Measurements from ENCODE around the gene MOCS3.

MOCS3 gene

DNA sequence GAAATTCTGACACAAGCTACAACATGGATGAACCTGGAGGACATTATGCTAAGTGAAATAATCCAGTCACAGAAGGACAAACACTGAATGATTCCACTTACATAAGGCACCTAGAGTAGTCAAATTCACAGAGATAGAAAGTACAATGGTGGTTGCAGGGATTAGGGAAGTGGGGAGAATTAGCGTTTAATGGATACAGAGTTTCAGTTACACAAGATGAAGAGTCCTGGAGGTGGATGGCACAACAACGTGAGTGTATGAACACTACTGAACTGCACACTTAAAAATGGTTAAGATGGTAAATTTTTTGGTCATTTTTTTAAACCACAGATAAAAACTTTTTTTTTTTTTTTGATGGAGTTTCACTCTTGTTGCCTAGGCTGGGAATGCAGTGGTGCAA, 24.7 kb downstream of the MOCS3 start:
- DNase-seq = no peak

DNA sequence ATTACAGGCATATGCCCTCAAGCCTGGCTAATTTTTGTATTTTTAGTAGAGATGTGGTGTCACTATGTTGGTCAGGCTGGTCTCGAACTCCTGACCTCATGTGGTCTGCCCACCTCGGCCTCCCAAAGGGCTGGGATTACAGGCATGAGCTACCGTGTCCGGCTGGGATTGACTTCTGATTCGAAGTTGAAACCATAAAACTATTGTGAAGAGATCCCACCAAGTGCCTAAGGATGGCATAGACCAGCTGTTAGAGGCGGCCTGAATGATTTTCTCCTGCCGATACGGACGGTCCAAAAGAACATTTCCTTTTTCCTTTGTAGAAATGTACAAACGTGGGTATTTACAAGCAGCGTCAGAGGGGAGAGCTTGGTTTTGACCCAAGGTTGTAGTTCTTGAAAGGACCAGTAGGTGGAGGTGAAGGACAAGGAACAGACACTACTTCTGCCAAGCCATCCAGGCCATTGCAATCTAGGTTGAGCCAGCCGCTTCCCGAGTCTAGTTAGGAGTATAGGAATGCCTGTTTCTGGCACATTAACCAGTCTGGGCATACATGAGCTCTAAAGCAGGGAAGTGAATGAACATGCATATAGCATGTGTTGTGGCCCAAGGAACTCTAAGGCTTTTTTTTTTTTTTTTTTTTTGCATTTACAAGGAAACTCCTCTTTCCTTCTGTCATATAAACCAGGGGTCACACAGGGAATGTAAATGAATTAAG, 29.0 kb downstream of the MOCS3 start:
- DNase-seq = peak in 2 of 4 experiments; percentile 22 to 24

GRCh38 chr20:50991076-50991475, 32.5 kb downstream of the MOCS3 start:
- DNase-seq = no peak

GRCh38 chr20:50992336-50992732, 33.7 kb downstream of the MOCS3 start:
- DNase-seq = no peak

DNA sequence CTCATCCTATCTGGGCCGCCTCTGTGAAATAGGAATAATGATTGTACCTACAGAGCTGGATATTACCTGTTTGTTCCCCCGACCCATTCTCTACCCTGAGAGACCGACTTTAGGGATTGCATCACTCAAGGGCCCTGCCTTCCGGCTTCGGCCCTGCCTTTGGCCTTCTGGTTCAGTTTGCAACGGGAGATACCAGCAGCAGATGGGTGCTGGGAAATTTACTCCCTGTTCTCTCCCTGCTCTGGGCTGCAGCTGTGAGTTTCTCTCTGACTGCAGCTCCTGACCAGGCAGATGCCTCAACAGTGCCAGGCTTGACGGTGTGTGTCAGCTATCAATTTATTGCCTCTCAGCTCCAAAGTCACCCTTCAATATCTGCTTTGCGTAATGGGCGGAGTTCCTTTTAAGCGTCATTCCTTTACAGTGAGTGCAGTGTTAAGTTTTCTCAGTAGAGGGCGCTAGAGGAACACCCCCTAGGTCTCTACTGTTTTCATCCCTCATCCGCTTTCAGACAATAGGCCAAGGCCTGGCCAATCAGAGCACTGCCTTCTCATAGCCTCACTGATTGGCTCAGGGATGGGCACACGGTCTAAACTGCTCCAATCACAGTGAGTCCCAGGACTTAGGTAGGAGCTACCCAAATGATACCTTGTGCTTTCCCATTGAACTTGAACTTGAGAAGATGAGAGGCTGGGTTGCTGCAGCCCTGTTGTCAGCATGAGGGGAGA, 34.3 kb downstream of the MOCS3 start:
- DNase-seq = no peak

GRCh38 chr20:50993876-50994275, 35.3 kb downstream of the MOCS3 start:
- DNase-seq = no peak

DNA sequence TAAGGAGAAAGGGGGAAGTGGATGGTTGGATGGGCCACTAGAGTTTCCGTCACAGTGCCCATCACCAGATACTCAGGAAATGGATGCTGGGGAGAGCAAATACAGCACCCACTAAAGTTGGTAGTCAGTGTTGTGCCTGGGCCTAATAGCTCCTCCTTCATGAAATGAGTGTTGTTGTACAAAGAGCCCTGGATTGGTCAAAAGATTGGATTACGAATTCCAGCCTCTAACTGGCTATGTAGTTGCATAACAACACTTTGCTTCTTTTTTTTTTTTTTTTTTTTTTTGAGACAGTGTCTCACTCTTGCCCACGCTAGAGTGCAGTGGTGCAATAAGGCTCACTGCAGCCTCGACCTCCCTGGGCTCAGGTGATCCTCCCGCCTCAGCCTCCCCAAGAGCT, 36.9 kb downstream of the MOCS3 start:
- DNase-seq = no peak

GRCh38 chr20:50996901-50997865, 38.6 kb downstream of the MOCS3 start:
- no peak for DNase-seq

- no peak for DNase-seq
These were observed 40.7 kb downstream of the MOCS3 start for GRCh38 chr20:50999355-50999754.

DNA sequence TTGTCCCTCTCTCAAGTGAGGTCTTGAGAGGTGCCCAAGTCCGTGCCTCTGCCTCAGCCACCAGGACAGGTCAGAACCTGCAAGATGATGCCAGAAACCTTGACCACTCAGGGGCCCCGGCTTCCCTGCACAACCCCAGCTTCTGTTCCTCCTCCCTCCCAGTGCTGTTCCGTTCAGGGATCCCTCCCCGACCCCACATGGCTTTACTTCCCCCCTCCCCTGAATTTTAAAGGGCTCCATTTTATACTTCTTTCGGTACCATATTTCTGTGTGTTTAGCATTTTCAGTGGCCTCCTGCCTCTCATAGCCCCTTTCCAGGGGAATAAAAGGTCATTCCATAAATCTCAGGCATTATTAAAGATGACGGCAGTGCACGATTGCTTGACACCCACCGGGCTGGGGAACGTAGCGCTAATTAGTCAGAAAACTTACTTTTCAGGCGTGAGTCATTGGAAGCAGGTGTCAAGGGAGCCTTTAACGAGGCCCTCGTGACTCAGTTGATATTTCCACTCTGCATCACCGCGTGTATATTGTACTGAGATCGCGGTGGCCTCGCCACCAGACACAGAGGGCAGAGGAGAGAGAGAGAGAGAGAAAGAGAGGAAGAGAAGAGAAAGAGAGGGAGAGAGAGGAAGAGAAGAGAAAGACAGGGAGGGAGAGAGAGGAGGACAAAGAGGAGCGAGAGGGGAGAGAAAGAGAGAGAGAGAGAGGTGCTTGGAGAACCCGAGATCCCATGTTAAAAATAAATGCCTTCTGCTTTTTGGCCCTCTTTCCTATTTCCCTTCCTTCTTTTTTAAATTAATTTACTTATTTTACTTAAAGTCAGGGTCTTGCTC, 43.0 kb downstream of the MOCS3 start:
- DNase-seq = no peak

- DNase-seq = no peak
These were observed 44.0 kb downstream of the MOCS3 start for GRCh38 chr20:51002633-51003032.

DNA sequence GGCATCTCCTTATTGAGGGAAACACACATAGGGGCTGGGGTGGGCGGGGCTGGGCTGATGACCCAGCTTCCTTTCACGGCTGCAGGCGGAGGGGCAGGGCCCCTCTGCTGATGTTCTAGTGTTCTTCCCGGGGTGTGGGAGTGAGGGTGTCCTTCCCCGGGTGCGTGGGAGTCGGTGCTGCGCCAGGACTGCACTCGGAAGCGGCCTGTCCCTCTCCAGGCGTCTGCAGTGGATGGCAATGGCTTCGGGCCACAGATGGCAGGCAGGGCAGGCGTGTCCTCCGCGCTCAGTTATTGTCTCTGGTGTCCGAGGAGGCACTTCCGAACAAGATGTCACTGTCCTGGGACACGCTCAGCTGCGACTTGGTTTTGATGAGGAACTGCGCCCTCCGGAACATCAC, 45.1 kb downstream of the MOCS3 start:
- DNase-seq = no peak

GRCh38 chr20:51004305-51004727, 45.7 kb downstream of the MOCS3 start:
- no peak for DNase-seq

DNA sequence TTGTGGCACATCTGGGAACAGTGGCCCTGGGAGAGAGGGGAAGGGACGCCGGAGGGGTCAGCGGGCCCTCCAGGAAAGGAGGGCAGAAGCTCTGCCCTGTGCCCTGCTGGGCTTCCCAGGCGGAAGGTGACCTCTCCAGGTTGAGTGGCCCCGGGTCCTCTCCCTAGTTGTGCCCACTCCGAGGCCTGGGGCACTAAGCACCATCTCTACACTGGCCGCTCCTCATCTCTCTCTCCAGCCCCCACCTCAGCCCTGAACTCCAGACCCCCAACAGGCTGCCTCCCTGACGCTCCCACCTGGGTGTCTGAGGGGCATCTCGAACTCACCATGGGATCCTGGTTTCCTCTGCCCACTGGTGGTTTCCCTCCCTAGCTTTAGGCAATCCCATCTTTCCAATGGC, 46.2 kb downstream of the MOCS3 start:
- DNase-seq = no peak

DNA sequence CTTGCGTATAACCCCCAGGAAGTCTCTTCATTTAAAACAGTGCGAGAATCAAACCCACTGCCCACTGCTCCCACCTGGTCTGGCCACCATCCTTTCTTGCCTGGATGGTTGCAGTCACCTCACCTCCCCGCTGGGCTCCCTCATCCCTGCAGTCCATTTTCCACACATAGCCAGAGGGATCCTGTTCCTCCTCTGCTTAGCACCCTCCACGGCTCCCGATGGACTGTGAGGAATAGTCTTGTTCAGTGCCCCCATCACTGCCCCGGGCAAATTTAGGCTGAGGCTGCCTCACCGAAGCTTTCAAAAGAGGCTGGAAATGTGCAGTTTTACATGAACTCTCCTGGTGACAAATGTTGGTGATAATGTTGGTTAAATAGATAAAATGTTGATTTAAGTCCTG, 46.6 kb downstream of the MOCS3 start:
- no peak for DNase-seq

DNA sequence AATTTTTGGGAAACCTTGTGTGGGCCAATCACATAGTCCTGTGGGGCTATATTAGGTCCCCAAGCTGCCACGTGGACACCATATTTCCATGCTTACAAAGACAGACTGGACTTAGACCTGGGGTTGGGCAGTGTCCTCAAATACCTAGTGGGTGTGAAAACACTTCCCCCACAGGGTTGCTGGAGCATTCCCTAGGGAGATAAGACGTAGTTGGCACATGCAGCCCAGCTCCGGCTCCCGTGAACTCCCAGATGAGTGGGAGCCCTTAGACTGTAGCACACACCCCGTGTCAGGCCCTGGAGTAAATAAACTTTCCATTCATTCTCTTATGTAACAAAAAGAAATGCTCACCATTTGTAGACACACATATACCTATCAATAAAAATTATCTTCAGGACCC, 50.1 kb downstream of the MOCS3 start:
- DNase-seq = no peak

GRCh38 chr20:51009303-51010042, 50.9 kb downstream of the MOCS3 start:
- DNase-seq = no peak

DNA sequence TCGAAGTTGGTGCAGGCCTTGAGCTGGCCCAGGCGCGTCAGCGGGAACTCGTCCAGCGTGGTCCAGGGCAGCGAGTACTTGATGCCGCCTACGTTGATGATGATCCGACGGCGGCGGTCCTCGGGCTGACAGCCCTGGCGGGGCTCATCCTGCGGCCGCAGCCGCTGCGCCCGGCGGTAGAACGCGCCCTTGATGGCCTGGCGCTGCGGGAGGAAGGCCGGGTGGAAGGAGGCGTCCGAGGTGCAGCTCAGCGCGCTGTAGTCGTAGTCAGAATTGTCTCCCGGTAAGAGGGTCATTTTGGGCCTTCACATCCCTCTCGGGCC, 51.4 kb downstream of the MOCS3 start:
- no peak for DNase-seq

DNA sequence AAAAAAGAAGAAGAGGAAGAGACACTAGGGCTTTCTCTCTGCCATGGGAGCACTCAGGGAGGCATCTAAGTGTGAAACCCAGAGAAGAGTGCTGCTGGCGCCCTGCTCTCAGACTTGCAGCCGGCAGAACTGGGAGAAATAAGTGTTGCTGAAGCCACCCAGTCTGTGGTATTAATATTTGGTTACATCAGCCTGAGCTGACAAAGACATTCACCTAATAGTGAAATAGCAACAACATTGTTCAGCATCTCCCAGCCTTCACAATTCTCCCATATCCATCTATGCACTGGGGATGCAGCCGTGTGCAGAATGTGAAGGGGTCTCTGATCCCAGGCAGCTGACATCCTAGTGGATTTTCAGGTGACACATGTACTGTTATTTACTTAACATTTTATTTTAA, 52.3 kb downstream of the MOCS3 start:
- DNase-seq = no peak

- DNase-seq = no peak
These were observed 52.9 kb downstream of the MOCS3 start for GRCh38 chr20:51011479-51011878.

- DNase-seq = no peak
These were observed 53.7 kb downstream of the MOCS3 start for GRCh38 chr20:51012357-51012756.
